Measurements from ENCODE around the gene PMM2.
"Not testable (repeated sequence)": the region's sequence is repeated elsewhere in the genome, so short reads cannot be mapped to it uniquely, and the experiment has no call there.

The PMM2 gene

GRCh38 chr16:8818504-8819270, 21.0 kb downstream of the PMM2 start:
- DNase-seq (ENCODE audit: low read depth, low spot score): no peak

- no peak for DNase-seq (ENCODE audit: low read depth, low spot score)
These were observed 21.9 kb downstream of the PMM2 start for GRCh38 chr16:8819411-8820034.

DNA sequence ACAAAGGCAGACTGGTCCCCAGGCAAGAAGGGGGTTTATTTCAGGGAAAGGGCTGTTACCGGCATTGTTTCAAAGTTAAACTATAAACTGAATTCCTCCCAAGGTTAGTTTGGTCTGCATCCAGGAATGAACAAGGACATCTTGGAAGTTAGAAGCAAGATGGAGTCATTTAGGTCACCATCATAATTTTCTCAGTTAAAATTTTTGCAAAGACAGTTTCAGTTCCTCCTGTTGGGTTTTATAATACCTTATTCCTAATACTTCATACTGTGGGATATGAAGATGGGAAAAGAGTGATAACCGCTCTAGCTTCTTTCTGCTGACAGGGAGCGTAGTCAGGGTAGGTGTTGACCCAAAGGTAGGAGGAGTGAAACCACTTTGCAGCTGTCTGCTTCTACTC, 24.8 kb downstream of the PMM2 start:
- no peak for DNase-seq (ENCODE audit: low read depth, low spot score)

DNA sequence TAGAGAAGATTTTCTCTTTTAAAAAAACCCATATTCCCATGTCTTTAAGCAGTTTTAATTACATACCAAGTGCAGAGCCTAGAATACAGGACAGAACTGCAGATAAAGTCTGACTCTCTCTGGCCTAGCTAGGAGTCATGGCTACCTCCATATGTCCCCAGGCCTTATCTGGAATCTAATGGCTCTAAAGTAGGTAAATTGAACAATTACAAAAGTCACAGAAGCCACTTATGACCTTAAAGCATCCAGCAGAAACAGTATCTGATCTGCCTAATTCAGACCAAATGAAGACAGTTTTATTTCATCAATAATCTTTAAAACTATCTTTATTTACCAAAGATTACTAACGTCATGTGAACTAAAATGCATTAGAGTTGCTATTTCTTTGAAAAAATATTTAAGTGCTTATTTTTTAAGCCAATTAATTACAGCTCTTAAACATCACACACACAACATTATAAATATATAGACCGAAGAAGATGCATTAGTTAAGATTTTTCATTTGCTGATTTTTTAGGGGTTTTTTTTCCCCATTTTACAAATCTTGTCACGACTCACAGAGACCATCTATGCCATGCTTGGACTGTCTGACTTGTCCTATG, 28.7 kb downstream of the PMM2 start:
- no peak for DNase-seq (ENCODE audit: low read depth, low spot score)

- DNase-seq (ENCODE audit: low read depth, low spot score): no peak
These were observed 31.0 kb downstream of the PMM2 start for GRCh38 chr16:8828541-8829165.

- DNase-seq (ENCODE audit: low read depth, low spot score): no peak
These were observed 33.8 kb downstream of the PMM2 start for GRCh38 chr16:8831450-8831849.

GRCh38 chr16:8831871-8832716, 34.5 kb downstream of the PMM2 start:
- peak; percentile 93 for DNase-seq (ENCODE audit: low read depth, low spot score)

GRCh38 chr16:8832717-8833105, 35.1 kb downstream of the PMM2 start:
- peak; percentile 41 for DNase-seq (ENCODE audit: low read depth, low spot score)

DNA sequence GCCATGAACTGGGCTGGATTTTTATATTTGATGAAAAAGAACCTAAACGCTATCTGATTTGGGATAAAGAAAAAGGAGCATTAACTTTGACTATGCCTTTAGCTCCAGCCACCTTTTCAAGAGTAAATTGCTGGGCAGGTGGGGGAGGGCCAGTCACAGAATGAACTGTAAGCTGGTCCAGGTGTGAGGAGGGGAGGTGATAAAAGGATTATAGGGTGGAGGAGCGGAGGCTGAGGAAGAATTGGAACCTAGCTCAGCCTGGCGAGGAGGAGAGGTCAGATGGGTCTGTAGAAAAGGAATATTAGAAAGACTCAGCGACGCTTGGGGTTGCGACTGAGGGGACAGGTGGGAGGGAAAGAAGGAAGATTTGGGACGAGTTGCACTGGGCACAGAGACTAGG, 39.2 kb downstream of the PMM2 start:
- not testable (repeated sequence) for DNase-seq (ENCODE audit: low read depth, low spot score)

- not testable (repeated sequence) for DNase-seq (ENCODE audit: low read depth, low spot score)
These were observed 40.0 kb downstream of the PMM2 start for GRCh38 chr16:8837594-8837993.

DNA sequence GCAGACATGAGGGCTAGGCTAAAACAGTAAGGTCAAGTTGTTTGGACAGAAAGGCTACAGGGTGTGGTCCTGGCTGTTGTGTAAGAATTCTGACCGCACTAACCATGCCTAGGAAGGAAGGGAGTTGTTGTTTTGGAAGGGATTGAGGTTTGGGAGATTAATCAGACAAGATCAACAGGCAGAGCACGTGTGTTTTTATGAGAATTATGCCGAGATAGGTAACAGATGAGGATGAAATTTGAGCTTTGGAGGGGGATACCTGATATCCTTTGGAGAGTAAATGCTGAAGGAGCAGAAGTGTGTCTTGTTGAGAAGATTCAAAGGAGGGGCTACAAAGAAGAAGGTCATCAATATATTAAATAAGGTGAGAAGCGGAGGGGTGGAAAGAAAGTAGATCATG, 44.4 kb downstream of the PMM2 start:
- DNase-seq (ENCODE audit: low read depth, low spot score): not testable (repeated sequence)

DNA sequence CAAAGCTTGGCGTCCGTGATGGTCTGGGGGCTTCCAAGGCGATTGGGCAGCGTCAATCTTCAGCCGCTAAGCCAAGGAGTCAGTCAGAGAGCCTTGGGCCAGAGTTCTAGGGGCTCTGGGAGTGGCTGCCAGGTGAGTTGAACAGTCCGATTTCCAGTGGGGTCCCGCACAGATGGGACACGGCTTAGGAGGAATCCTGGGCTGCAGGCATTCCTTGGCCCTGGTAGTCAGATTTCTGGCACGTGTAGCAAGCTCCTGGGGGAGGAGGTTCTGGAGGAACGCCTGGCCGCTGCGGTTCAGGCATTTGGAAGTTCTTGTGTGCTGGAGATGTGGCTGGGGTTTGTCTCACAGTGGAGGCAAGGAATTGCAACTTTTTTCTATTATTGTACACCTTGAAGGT, 45.7 kb downstream of the PMM2 start:
- not testable (repeated sequence) for DNase-seq (ENCODE audit: low read depth, low spot score)

GRCh38 chr16:8845699-8846298, 48.2 kb downstream of the PMM2 start:
- no peak for DNase-seq (ENCODE audit: low read depth, low spot score)

DNA sequence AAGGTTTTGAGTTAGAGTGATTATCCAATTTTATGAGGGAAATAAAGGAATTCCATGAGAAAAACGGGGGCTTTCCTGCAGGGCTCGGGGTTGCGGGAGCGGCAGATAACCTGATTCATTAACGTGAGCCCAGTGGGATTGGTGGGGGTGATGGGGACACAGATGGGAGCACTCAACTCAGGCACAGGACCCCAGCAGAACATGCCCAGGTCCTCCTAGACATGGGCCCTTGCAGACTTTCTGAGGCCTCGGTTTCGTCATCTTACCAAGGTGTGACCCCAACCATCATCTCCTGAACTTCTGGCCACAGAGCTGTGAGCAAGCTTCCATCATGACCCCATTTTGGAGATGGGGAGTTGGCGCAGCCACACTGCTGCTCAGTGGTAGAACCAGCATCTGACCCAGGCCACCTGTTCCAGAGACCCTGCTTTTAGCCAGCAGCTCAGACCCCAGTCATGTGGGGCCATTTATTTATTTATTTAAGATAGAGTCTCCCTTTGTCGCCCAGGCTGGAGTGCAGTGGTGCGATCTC, 48.8 kb downstream of the PMM2 start:
- no peak for DNase-seq (ENCODE audit: low read depth, low spot score)

DNA sequence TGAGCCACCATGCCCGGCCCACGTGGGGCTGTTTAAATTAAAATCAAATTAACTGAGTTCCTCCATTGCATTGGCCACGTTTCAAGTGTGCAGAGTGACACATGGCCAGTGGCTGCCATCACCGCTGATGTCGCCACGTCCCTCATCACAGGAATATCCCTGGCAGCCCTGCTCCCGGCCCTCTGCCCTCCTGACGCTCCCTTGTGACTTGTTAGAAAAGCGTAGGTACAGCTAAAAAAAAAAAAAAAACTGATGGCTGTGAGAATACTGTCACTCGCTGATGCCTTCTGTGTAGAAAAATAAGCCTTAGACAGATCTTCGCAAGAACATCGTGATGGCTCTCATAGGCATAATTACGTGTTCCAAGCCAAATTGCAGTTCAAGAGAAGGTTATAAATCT, 49.5 kb downstream of the PMM2 start:
- no peak for DNase-seq (ENCODE audit: low read depth, low spot score)

GRCh38 chr16:8847623-8848022, 50.0 kb downstream of the PMM2 start:
- DNase-seq (ENCODE audit: low read depth, low spot score): no peak

GRCh38 chr16:8848231-8848938, 50.7 kb downstream of the PMM2 start:
- peak; percentile 17 for DNase-seq (ENCODE audit: low read depth, low spot score)

GRCh38 chr16:8848939-8849391, 51.3 kb downstream of the PMM2 start:
- DNase-seq (ENCODE audit: low read depth, low spot score): peak; percentile 3

- no peak for DNase-seq (ENCODE audit: low read depth, low spot score)
These were observed 51.9 kb downstream of the PMM2 start for GRCh38 chr16:8849411-8850011.

Measured in ELF-1 (cell line).